H9 (cell line): Measurements from ENCODE around the gene IRAK1. TPM values are rescaled to one million over a fixed set of nuclear protein-coding genes. Genes with fewer than 3 reads are reported as not detected.

Experiments used
- DNase-seq: peaks from one replicate; pipeline ENCODE4 v3.0.0-alpha.2; 2017
- H2AFZ ChIP-seq: one replicate; pipeline ENCODE4 v1.6.1; 2013; ENCODE audit warnings: mild to moderate bottlenecking, low read length, control low read depth, moderate library complexity
- H2AK5ac ChIP-seq: 2 replicates; pipeline ENCODE4 v1.6.1; 2013; ENCODE audit warnings: low read length, control low read depth, mixed read lengths; ENCODE audit not compliant: insufficient read length
- H2BK120ac ChIP-seq: one replicate; pipeline ENCODE4 v1.6.1; 2013; ENCODE audit warnings: low read depth, mild to moderate bottlenecking, low read length, control low read depth, inconsistent platforms; ENCODE audit not compliant: poor library complexity, severe bottlenecking
- H2BK12ac ChIP-seq: 2 replicates; pipeline ENCODE4 v1.6.1; 2013; ENCODE audit warnings: low read length, control low read depth, mixed read lengths, low read depth; ENCODE audit not compliant: insufficient read length
- H2BK15ac ChIP-seq: 2 replicates; pipeline ENCODE4 v1.6.1; 2013; ENCODE audit warnings: low read depth, low read length, control low read depth
- H2BK20ac ChIP-seq: one replicate; pipeline ENCODE4 v1.6.1; 2013; ENCODE audit warnings: low read depth, mild to moderate bottlenecking, low read length, control low read depth, inconsistent platforms; ENCODE audit not compliant: poor library complexity, severe bottlenecking
- H2BK5ac ChIP-seq: 2 replicates; pipeline ENCODE4 v1.6.1; 2013; ENCODE audit warnings: low read length, control low read depth, mixed read lengths; ENCODE audit not compliant: insufficient read length
- H3K14ac ChIP-seq: 2 replicates; pipeline ENCODE4 v1.6.1; 2013; ENCODE audit warnings: low read length, control low read depth; ENCODE audit not compliant: insufficient read depth
- H3K18ac ChIP-seq: 2 replicates; pipeline ENCODE4 v1.6.1; 2013; ENCODE audit warnings: low read depth, mild to moderate bottlenecking, mixed read lengths, low read length, control low read depth; ENCODE audit not compliant: insufficient read length
- H3K23ac ChIP-seq: 2 replicates; pipeline ENCODE4 v1.6.1; 2013; ENCODE audit warnings: low read length, control low read depth, mixed read lengths, low read depth; ENCODE audit not compliant: insufficient read length
- H3K23me2 ChIP-seq: 2 replicates; pipeline ENCODE4 v1.6.1; 2013; ENCODE audit warnings: low read depth, mild to moderate bottlenecking, mixed read lengths, low read length, control low read depth; ENCODE audit not compliant: insufficient read length, poor library complexity, severe bottlenecking
- H3K27ac ChIP-seq: 2 replicates; pipeline ENCODE4 v1.5.1; 2013; ENCODE audit warnings: low read length, control low read depth, mixed read lengths, low read depth; ENCODE audit not compliant: insufficient read length
- H3K27me3 ChIP-seq: 2 replicates; pipeline ENCODE4 v1.6.1; 2013; ENCODE audit warnings: low read length, control low read depth, inconsistent platforms; ENCODE audit not compliant: insufficient read depth
- H3K4ac ChIP-seq: 2 replicates; pipeline ENCODE4 v1.6.1; 2013; ENCODE audit warnings: low read depth, mild to moderate bottlenecking, control low read depth, inconsistent platforms, low read length, moderate library complexity
- H3K4me1 ChIP-seq: 2 replicates; pipeline ENCODE4 v1.6.1; 2013; ENCODE audit warnings: low read length, control low read depth, inconsistent platforms; ENCODE audit not compliant: insufficient read depth
- H3K4me2 ChIP-seq: 2 replicates; pipeline ENCODE4 v1.6.1; 2013; ENCODE audit warnings: low read length, control low read depth, mixed read lengths; ENCODE audit not compliant: insufficient read length, insufficient read depth
- H3K56ac ChIP-seq: 2 replicates; pipeline ENCODE4 v1.6.1; 2013; ENCODE audit warnings: low read depth, mild to moderate bottlenecking, mixed read lengths, low read length, control low read depth; ENCODE audit not compliant: insufficient read length
- H3K79me1 ChIP-seq: 2 replicates; pipeline ENCODE4 v1.6.1; 2013; ENCODE audit warnings: low read depth, mild to moderate bottlenecking, moderate library complexity, low read length, control low read depth, inconsistent platforms; ENCODE audit not compliant: insufficient read depth, poor library complexity, severe bottlenecking
- H3K79me2 ChIP-seq: 2 replicates; pipeline ENCODE4 v1.6.1; 2013; ENCODE audit warnings: low read length, control low read depth, inconsistent platforms; ENCODE audit not compliant: insufficient read depth
- H3K9ac ChIP-seq: 2 replicates; pipeline ENCODE4 v1.6.1; 2013; ENCODE audit warnings: low read length, control low read depth, mixed read lengths; ENCODE audit not compliant: insufficient read length; ENCODE audit errors: extremely low read depth
- H3K9me3 ChIP-seq: one replicate; pipeline ENCODE4 v1.6.1; 2013; ENCODE audit warnings: low read depth, low read length, inconsistent platforms; ENCODE audit not compliant: control insufficient read depth
- H3T11ph ChIP-seq: one replicate; pipeline ENCODE4 v1.6.1; 2013; ENCODE audit warnings: mild to moderate bottlenecking, low read length, control low read depth, inconsistent platforms
- H4K20me1 ChIP-seq: one replicate; pipeline ENCODE4 v1.6.1; 2013; ENCODE audit not compliant: control insufficient read depth, insufficient read length, insufficient read depth
- H4K5ac ChIP-seq: 2 replicates; pipeline ENCODE4 v1.6.1; 2013; ENCODE audit warnings: low read depth, mild to moderate bottlenecking, mixed read lengths, low read length, control low read depth; ENCODE audit not compliant: insufficient read length
- H4K8ac ChIP-seq: replicated peaks from 2 replicates; pipeline ENCODE4 v1.6.1; 2013; ENCODE audit warnings: low read length, control low read depth, mixed read lengths, low read depth; ENCODE audit not compliant: insufficient read length
- H4K91ac ChIP-seq: 2 replicates; pipeline ENCODE4 v1.6.1; 2013; ENCODE audit warnings: low read depth, mild to moderate bottlenecking, moderate library complexity, mixed read lengths, low read length, control low read depth; ENCODE audit not compliant: insufficient read length
- H3K27ac Mint-ChIP-seq, 3 experiments: 2 replicates in 2 of 3; 3 replicates in 1 of 3; pipeline ENCODE4 v1.8.0; 2020 to 2021; ENCODE audit warnings: mixed read lengths in 3 of 3, mild to moderate bottlenecking in 1 of 3, moderate library complexity in 1 of 3
- H3K27me3 Mint-ChIP-seq: 2 replicates; pipeline ENCODE4 v1.8.0; 2021; ENCODE audit warnings: low read depth, mild to moderate bottlenecking, moderate library complexity, mixed read lengths
- H3K36me3 Mint-ChIP-seq, 3 experiments: 2 replicates in 2 of 3; 3 replicates in 1 of 3; pipeline ENCODE4 v1.8.0; 2020 to 2021; ENCODE audit warnings: low read depth in 3 of 3, mixed read lengths in 3 of 3; ENCODE audit not compliant: insufficient read depth in 1 of 3
- H3K4me1 Mint-ChIP-seq, 2 experiments: 2 replicates each; pipeline ENCODE4 v1.8.0; 2020; ENCODE audit warnings: mixed read lengths in 2 of 2
- H3K4me3 Mint-ChIP-seq, 2 experiments: 2 replicates in 1 of 2; 3 replicates in 1 of 2; pipeline ENCODE4 v1.8.0; 2020 to 2021; ENCODE audit warnings: mild to moderate bottlenecking in 2 of 2, mixed read lengths in 2 of 2, moderate library complexity in 1 of 2
- H3K9me3 Mint-ChIP-seq, 2 experiments: 2 replicates in 1 of 2; 3 replicates in 1 of 2; pipeline ENCODE4 v1.8.0; 2020; ENCODE audit warnings: mild to moderate bottlenecking in 2 of 2, mixed read lengths in 2 of 2, moderate library complexity in 1 of 2
- CTCF ChIP-seq: fragments of 200-600 bp; sonication (generic); conservative IDR thresholded peaks from 3 replicates; pipeline ENCODE4 v1.8.0; 2021; ENCODE audit warnings: antibody characterized with exemption, mild to moderate bottlenecking
- WGBS: extraction: QIAGEN DNeasy Blood & Tissue Kit; methylation state at CpG from one replicate; pipeline ENCODE4 v1.1.7; 2013; ENCODE audit warnings: missing lambda C conversion rate, low lambda C conversion rate, mixed read lengths; ENCODE audit not compliant: insufficient read length; ENCODE audit errors: extremely low coverage; 5-methylcytosine and 5-hydroxymethylcytosine counted together
- total RNA-seq: library from RNA; stranded (reverse); gene quantifications from 2 replicates; pipeline ENCODE4 v1.2.1, GENCODE V29; 2021

The IRAK1 gene
- total RNA-seq, 1 experiment from 2014 or later: 98.4 TPM

- Histone ChIP-seq H3K4me2 (peak overlapping the region; percentile 80), H3K27ac (peak overlapping the region; percentile 94), H3K18ac (peak overlapping the region; percentile 94), H3K23ac (no peak overlapping the region), H3K27me3 (no peaks in the 10 kb centered on the region), H4K91ac (peak overlapping the region; percentile 81), H3K79me1 (no peaks in the 10 kb centered on the region), H3K9me3 (no peaks in the 10 kb centered on the region), H3K56ac (no peak overlapping the region), H3K4me1 (peaks cover 4% of the 10 kb centered on the region; the same call in 1 of the 2 replicates), H2AK5ac (no peak overlapping the region), H3K79me2 (peaks cover 41% of the 10 kb centered on the region; the same call in 1 of the 2 replicates), H2BK12ac (no peak overlapping the region), H4K20me1 (no peaks in the 10 kb centered on the region), H4K8ac (no peak overlapping the region), H2AFZ (no peak overlapping the region), H3K9ac (peak overlapping the region; percentile 99), H3K23me2 (peaks cover 18% of the 10 kb centered on the region), H2BK5ac (peak overlapping the region; percentile 58), H3T11ph (no peak overlapping the region), H3K14ac (peak overlapping the region; percentile 95), H4K5ac (no peak overlapping the region), H2BK20ac (no peak overlapping the region), H2BK120ac (no peak overlapping the region), H3K4ac (no peak overlapping the region), H2BK15ac (no peak overlapping the region)
- peak overlapping the region; percentile 100 for H3K27ac Mint-ChIP-seq
- H3K9me3 Mint-ChIP-seq: peaks cover 4 to 5% of the 10 kb centered on the region in 2 experiments; a peak in 3 of 5 replicates
- no peaks in the 10 kb centered on the region for H3K27me3 Mint-ChIP-seq
- H3K36me3 Mint-ChIP-seq: peaks cover 8 to 25% (median 8%) of the 10 kb centered on the region in 3 experiments
- H3K4me1 Mint-ChIP-seq: peaks cover 42 to 53% of the 10 kb centered on the region in 2 experiments
- WGBS: no CpG with 5 or more reads among the region's 49 CpGs
- peak; percentile 64 for DNase-seq
- TF ChIP-seq CTCF: no peak
- peak overlapping the region; percentile 100 for H3K4me3 Mint-ChIP-seq
Observed at GRCh38 chrX:153970357-153971123, 49.2 kb downstream of the IRAK1 start.
